HG02970 (cell line): ENCODE measurements around the gene EYS.
"Not testable (repeated sequence)": the region's sequence is repeated elsewhere in the genome, so short reads cannot be mapped to it uniquely, and the experiment has no call there.

ENCODE experiments used
- ATAC-seq: cut with Tn5 transposase; IDR thresholded peaks from one replicate; pipeline ENCODE4 v1.9.1; 2021; ENCODE audit warnings: mild to moderate bottlenecking, moderate library complexity, moderate number of reproducible peaks; ENCODE audit not compliant: unreplicated experiment, low FRiP score

The EYS gene

DNA sequence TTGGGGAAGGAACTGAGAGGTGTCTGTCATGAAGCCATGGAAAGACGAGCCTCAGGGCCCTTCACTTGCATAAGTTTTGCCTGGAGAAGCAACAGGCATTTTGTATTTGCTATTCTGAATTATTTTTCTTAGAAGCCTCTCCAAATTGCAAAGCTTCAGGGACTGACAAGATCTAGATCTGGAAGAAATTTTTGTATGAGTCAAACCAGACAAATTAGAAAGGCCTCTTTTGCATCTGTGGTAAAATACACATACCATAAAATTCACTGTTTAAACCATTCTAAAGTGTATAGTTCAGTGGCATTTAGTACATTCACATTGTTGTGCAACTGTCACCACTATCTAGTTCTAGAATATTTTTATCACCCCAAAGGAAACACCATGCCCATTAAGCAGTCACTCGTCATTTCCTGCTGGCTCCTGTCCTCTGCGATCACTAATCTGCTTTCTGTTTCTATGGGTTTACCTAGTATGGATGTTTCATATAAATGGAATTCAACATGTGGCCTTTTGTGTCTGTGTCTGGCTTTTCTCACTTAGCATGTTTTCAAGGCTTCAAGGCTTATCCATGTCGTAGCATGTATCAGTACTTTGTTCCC lies 1802.3 kb downstream of the EYS start:
- no peak for ATAC-seq

DNA sequence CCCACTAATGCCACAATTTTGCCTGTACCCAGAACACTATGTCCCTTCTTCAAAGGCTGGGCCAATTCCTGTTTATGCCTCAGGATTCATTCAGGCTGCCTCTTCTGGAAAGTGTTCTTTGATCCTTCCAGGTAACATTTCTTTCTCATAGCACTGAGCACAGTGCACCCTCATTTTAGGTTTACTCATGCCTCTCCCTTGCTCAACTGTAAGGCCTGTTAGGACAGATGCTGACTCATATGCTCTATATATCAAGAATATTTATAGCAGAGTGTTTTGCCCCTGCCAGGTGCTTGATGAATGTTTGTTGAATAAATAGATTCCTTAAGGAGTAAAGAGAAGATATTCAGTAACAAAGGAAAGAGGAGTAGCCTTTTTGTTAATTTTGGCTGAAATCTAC lies 1807.5 kb downstream of the EYS start:
- no peak for ATAC-seq

DNA sequence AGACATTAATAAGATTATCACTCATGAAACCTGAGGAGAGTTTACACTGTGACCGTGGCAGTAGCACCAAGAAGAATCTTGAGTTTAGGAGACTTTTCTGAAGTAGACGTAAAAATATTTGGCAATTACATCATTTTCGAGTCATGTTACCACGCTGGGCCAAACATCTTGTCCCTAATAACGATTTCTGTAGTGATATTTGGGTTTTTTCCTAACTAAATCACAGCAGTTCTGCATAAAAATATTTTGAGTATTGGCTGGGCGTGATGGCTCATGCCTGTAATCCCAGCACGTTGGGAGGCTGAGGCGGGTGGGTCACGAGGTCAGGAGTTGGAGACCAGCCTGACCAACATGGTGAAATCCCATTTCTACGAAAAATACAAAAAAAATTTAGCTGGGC lies 1809.1 kb downstream of the EYS start:
- ATAC-seq = no peak

DNA sequence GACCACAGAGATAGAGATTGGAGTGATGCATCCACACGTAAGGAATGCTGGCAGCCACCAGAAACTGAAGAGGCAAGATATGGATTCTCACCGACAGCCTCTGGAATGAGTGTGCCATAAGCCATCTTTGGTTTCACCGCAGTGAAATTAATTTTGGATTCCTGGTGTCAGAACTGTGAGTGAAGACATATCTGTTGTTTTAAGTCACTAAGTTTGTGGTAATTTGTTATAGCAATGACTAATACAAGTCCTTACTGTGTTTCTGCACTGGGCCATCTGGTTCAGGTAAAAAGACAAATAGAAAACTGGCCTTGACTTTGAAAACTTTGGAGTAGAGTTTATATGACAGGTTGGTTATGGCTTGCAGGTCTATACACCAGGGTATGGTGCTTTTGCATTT lies 1809.6 kb downstream of the EYS start:
- no peak for ATAC-seq

DNA sequence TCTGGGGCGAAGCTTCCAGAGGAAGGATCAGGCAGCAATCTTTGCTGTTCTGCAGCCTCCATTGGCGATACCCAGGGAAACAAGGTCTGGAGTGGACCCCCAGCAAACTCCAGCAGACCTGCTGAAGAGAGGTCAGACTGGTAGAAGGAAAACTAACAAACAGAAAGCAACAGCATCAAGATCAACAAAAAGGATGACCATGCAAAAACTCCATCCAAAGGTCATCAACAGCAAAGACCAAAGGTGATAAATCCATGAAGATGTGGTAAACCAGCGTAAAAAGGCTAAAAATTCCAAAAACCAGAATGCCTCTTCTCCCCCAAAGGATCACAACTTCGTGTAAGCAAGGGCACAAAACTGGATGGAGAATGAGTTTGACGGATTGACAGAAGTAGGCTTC lies 1818.6 kb downstream of the EYS start:
- no peak for ATAC-seq

DNA sequence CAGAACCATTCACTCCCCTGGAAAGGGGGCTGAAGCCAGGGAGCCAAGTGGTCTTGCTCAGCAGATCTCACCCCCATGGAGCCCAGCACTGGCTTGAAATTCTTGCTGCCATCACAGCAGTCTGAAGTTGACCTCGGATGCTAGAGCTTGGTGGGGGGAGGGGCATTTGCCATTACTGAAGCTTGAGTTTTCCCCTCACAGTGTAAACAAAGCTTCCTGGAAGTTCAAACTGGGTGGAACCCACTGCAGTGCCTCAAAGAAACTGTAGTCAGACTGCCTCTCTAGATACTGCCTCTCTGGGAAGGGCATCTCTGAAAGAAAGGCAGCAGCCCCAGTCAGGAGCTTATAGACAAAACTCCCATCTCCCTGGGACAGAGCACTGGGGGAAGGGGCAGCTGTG lies 1819.2 kb downstream of the EYS start:
- ATAC-seq = not testable (repeated sequence)

DNA sequence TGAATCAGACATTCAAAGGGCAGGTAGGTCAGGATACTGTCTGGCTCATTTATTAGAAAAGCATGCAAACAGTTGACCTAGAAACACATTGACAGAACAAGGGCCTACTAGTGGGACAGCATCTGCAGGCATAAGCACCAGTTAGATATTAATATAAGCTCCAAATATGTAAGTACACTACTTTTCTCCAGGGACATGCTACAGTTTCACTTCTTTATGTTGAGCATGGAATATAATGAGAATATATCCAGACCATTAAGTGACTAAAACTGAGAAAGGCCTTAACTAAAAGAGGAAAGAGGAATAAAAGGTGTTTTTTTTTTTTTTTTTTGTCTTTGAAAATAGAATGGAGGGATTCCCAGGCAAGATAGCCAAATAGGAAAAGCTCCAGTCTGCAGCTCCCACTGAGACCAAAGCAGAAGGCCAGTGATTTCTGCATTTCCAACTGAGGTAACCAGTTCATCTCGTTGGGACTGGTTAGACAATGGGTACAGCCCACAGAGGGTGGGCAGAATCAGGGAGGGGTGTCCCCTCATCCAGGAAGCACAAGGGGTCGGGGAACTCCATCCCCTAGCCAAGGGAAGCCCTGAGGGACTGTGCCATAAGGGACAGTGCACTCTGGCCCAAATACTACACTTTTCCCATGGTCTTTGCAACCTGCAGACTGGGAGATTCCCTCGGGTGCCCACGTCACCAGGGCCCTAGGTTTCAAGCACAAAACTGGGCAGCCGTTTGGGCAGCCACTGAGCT lies 1819.8 kb downstream of the EYS start:
- ATAC-seq = no peak

DNA sequence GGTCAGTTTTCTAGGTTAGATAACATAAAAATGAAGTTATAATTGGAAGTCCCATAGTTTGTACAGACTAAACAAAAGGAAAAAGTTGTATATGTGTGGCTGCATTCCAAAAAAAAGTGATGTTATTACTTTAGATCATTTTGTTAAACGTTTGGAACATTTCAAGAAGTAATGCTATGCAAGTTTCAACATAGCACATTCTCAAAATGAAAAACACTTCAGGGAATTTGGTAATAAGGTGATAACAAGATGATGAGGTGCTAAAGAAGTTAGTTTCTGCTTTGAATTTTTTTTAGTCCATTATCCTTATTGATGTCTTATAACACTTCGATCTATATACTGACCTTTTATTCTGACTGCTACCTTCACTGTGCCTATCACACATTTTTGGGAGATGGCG lies 1820.7 kb downstream of the EYS start:
- no peak for ATAC-seq

DNA sequence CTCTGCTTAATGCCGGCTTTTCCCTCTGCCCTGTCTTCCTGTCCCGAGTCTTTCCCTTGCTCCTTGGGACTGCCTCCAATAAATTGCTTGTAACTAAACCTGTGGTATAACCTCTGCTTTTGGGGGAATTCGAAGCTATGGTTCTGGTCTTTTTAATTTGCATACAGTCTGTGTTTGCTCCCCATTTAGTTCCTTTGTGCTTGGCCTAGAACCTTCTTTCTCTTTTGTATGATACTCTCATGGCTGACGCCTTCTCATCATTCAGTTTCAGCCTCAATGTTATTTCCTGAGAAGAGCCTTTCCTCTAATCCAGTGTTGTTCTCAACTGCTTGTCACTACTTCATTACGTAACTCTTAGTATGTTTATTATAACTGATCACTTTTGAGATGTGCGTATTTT lies 1823.4 kb downstream of the EYS start:
- ATAC-seq = no peak

DNA sequence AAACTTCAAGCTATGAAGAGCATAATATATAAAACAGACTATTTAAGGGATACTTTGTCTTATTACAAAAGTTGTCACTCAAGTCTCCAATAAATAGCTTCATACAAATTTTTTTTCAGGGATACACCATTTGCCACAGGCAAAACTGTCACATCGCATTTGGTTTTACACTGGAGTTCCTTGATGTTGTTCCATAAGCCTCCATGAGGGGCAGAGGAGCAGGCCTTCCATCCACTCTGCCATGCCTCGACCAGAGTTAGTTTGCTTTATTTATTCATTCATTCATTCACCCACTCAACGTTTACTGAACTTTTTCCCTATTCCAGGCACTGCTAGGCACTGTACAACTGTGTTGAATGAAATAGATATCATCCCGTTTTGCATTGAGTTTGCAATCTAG lies 1824.8 kb downstream of the EYS start:
- ATAC-seq = no peak

DNA sequence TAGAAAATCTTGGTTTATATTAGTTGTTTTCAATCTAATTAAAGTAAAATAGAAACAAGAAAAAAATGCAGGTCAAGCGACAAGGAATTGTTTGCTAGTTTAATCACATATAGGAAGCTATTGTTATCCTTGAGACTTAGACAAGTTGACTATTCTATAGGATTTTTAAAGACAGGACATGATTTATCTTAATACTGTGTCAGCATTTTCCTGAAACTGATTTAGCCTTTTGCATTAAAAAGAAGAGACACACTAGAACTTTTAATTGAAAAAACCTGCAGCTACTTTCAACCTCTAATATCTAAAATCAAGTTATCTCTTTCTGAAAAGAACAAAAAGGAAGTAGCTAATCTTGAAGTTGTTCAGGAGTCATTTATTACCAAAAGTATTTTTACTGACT lies 1825.2 kb downstream of the EYS start:
- ATAC-seq = no peak

DNA sequence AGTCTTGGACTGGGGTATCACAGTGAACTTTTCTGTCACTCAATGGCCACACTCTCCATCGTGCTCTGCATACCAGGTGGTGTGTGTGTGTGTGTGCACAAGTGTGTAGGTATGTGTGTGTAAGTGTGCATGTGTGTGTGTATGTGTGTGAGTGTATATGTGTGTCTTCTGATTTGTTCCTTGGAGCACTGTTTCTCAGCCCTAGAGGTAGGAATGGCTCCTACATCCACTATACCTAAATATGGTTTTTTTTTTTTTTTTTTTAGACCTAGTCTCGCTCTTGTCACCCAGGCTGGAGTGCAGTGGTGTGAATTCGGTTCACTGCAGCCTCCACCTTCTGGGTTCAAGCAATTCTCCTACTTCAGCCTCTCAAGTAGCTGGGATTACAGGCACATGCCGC lies 1834.8 kb downstream of the EYS start:
- ATAC-seq = no peak

DNA sequence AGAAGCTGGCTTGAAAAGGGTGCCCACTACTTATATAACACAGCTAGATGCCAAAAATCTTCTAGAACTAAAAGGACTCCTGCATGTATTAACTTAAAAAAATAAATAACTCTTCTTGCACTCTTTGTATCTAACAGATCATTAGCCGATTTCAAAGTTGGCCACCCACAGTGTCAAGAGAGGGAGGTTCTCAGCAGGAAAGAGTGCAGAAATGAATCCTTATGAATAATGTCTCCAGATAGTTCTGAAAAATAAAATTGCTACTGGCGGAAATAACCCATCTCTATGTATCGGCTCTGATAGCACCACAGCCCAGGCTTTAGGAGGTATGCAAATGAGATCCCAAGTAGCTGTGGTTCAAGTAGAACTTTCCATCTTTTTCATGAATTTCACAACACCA lies 1838.7 kb downstream of the EYS start:
- ATAC-seq = no peak

DNA sequence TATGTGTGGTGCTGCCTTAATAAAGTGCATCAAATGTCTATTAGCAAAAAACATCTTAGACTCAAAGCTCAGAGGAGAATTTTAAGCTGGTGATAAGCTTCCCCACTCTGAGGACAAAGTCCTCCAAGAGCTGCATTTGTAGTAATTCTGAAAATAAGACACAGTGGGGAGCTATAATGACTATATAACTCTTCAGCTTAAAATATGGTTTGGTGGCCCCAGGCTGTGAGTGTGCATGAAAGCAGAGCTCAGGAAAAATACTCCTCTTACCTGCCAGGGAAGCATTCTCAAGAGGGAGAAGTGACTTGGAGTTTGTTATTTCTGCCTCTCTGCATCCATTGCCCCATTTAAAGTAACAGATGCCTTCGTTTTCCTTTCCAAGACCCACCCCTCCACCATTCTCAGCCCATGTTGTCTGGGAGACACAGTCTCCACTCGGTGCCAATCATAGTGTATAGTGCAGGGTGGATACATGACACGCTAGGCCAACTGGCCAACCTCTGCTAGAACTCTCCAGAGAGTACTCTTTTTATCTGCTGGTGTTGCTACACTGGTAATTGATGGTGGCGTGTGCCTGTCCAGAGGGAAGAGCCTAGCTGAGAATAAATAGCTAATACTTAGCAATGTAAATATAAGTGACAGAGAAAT lies 1842.2 kb downstream of the EYS start:
- no peak for ATAC-seq

DNA sequence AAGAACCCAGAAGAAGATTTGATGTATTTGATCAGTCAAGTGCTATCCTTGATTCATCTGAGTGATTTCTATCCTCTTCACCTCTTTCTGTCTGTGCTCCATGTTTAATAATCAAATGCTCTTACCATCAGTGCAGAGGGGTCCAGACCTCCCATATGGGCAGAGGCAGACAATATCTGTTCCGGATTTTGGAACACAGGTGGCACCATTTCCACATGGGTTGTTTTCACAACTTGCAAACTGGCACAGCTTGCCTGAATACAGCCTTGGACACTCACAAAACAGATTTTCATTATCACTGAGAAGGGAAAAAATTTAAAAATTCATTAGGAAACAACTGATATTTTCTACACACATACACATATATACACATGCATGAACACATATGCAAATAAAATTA lies 1843.0 kb downstream of the EYS start:
- ATAC-seq = no peak

DNA sequence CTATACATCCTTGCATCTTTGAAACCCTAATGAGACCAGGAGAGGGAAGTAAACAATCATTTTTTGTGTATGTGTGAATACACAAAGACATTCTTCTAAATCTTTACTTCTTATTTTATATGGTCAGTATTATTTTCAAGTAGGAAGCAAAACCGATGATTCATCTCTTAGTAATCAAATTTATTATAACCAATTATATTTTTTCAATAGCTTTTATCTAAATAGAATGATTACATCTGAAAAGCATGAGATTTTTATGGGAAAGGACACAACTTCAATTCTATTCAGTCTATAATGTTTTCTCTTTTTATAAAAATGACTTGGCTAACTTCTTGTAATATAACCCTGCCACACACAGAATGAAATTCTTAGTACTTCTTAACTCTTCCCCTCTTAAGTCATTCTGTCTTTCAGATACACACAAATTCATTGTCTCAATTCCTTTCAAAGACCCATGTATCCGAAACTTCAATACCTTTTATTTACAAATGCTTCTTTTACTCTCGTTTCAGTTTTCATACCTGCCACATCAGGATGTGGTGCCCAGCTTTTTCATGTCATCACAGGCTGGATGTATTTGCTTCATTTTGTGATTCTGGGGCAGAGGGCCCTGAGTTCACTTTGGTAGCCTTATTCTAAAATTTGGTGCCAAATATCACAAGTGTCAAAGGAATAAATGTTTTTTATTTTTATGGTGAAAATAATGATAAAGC lies 1844.4 kb downstream of the EYS start:
- ATAC-seq = no peak

DNA sequence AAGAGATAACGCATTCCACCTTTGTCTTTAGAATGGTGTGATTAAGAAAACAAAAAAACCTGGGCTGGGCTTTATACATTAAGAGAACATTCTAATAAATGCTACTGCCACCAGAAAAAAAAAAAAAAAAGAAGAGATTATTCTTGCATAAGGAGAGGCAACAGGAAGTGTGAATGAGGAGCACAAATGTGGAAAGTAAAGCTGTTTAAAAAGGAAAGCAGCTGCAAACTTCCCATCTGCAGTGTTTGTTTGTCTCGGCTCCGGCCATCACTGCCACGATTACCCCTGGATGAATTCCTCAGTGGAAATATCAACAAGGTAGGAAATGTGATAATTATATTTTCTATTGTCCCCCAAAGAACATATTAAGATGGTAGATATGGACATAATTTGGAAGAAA lies 1847.5 kb downstream of the EYS start:
- no peak for ATAC-seq

DNA sequence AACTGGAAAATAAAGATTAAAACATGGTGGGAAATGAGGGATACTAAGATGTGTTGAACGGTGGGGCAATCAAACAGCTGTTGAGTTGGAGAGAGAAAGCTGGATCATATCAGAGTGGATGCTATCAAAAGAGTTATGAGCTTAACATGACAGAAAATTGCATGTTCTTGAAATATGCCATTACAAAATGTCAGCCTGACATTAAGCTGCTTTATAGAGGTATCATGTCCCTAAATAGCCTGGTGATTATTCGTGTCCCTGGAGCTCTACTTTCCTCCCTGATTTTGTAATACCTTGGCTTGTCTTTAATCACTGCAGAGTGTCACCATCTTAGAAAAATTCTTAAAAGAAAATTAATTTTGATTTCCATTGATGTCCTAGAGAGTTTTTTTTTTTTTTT lies 1848.3 kb downstream of the EYS start:
- ATAC-seq = no peak

DNA sequence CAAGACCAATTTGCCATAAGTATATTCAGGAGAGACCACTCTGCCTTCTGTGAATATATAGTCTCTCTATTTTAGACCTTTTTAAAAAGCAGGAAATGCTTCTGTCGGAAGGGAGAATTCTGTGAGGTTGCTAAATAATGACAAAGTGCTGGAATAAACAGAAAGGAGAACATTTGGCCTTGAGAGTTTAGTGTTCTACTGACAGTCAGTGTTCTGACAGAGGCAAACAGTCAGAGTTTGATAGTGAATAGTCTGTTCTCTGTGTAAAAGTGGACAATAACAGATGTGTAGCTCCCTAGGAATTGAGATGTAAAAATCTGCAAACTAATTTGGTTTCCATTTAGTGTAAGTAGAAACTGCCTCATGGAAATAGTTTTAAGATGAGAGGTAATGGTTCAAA lies 1850.8 kb downstream of the EYS start:
- no peak for ATAC-seq

DNA sequence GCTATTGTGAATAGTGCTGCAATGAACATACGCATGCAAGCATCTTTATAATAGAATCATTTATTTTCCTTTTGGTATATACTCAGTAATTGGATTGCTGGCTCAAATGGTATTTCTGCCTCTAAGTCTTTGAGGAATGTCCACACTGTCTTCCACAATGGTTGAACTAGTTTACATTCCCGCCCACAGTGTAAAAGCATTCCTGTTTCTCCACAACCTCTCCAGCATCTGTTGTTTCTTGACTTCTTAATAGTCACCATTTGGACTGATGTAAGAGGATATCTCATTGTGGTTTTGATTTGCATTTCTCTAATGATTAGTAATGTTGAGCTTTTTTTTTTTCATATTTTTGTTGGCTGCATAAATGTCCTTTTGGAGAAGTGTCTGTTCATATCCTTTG lies 1862.7 kb downstream of the EYS start:
- ATAC-seq = no peak

DNA sequence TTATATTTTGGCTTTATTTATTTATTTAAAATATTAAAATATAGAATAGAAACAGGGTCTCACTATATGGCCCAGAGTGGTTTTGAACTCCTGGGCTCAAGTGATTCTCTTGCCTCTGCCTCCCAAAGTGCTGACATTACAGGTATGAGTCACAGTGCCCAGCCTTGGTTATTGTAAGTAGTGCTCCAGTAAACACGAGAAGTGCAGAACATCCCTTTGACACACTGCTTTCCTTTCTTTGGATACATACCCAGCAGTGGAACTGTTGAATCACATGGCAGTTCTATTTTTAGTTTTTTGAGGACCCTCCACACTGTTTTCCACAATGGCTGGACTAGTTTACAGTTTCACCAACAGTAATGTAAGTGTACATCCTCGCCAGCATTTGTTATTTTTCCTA lies 1867.5 kb downstream of the EYS start:
- no peak for ATAC-seq
